ENCODE measurements around the gene IQSEC1.

IQSEC1 gene

DNA sequence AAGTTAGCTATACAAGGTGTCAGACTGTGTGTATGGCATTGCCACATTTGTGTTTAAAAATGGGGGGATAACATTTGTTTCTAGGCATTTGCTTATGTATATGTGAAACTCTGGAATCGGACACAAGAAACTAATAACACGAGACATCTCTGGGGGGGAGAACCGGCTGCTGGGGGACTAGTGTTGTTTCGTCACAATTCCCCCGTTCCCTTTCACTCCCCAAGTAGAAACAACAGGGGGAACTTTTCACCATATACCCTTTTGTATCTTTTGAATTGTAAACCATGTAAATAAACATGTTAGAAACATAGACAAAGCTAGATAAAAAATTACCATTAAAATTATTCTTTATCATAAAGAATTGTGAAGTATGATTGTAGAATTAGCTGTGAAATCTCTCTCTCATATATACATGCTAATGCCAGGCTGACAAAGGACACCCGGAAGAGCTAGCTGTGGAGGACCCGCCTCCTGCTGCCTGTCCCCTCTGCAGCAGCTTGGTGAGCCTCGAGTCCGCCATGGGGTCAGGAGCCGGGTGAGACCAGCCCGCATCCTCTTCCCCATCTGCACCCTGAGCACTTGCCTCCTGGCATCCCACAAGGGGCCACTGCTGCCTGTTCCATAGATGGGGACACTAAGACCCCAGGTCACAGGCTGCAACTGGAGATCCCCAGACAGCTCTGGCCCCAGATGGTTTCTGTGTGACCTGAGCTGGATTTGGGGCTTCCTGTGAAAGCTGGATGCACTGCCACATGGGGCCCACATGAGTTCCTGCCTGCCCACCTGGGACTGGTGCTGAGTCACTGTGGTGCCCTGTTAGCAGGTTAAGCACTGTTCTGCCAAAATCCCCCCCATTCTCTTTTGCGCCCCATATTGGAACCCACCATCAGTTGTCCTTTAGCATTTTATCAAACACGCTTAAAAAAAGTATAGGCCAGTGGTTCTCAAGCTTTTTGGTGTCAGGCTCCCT lies 91.6 kb downstream of the IQSEC1 start:
- DNase-seq: no peak

DNA sequence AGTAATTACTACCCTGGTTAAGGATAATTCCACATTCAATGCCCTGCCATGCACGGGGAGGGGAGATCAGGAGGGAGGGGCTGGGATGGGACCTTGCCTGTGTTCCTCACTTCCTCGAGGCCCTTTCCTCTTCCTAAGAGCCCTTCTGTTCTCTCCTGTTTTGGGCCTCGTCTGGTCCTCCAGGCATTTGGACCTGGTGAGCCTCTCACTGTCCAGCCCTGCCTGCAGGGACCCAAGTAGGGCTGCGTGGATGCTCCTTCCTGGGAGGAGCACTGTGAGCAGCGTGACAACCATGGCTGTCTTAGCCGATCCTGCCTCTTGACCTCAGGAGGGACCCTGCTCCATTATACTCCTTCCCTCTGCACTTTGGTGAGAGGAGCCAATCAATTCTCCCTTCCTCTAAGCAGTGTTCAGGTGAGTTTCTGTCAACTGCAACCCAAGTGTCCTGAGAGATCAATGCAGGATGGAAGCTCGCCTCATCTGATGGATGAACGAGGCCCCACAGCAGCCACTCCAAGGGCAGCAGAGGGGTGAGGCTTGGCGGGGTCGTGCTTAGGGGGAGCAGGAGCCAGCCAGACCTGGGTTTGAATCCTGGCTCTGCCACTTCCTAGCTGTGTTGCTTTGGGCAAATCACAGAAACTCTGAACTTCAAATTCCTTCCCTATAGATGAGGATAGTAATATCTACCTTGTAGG lies 92.5 kb downstream of the IQSEC1 start:
- no peak for DNase-seq

DNA sequence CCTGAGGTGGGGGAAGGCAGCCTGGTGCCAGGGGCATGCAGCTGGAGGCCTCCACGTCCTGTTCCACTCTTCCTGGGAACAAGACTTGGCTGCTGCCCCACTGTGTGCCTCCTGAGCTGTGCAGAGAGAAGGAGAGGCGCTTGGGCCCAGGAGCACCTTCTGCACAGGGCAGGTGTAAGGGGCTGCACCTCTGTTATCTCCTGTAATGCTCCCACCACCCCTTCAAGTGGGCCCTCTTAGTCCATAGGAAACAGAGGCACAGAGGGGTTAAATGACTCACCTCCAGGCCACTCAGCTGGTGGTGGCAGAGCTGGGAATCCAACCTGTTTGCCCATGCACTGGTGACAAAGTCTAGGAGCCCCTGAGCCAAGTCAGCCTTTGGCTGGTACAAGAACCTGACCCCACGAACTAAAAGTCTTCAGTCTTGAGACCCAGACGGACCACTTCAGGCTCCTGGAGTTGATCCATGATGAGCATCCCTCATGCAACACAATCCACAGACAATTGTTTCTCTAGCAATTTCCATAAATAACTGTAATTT lies 93.2 kb downstream of the IQSEC1 start:
- no peak for DNase-seq

DNA sequence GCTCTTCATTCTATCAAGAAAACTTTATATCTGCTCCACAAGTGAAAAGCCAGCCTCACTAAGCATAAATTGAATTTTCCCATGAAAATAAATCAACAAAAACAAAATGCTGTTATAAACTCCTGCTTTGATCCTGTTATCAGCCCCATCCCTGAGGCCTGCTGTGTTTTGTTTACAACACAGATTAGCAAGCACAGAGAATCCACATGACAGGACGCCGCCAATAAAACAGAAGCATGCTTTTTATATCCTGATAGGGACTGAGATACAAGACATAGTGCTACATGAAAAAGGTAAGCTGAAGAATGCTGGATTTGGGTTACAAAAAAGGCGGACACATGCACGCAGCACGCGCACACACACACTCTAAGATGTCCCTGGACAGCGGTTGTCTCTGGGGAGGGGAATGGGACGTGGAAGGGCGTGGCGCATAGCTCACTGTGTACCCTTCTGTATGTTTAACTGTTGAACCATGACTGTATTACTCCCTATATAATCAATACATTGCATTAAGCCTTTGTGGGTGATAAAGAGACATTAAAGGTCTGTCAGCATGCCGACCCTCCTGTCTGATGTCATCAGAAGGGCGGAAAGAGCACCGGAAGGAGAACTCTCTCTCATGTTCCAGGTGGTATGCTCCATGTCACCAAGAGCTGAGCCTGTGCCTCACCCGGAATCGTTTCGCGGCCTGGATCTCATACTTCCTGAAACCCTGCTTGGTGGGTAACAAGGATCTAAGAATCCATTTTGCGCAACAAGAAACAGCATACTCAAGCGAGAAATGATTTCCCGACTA lies 93.9 kb downstream of the IQSEC1 start:
- no peak for DNase-seq

DNA sequence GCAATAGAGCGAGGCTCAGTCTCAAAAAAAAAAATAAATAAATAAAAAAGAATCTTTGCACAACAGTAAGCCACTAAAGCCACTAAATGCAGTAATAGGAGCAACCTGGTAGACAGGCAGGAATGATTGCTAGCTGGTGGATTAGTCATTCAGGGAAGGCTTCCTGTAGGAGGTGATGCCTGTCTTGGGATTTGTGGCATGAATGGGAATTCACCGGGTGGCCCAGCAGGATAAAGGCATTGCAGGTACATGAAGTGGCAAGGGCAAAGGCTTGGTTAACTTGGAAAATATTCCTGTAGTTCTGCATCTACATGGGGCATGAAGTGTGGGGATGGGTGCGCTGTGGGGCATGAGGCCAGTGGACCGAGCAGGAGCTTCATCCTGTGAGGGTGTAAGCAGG lies 94.5 kb downstream of the IQSEC1 start:
- no peak for DNase-seq

DNA sequence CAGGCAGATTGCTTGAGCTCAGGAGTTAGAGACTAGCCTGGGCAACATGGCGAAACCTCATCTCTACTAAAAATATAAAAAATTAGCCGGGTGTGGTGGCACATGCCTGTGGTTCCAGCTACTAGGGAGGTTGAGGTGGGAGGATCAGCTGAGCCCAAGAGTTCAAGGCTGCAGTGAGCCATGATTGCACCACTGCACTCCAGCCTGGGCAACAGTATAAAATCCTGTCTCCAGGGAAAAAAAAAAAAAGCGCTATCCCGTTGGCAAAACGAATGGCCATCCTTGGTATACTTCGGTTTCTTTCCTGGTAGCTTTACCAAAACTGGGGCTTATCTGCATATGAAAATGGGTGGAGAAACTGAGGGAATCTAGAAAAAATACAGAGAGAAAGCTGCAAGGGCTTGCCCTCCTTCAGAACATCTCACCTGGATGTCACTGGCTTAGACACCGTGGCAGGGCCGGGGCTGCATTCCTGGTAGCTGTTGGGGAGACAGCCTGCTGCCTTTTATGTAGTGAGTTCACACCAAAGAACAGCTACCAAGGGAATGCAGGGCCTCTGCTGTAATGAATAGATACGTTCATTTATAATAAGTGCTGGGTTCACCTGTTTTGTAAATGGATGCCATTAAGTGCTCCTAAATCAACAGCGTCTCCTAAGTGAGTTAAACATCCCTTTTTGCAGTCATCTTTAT lies 96.0 kb downstream of the IQSEC1 start:
- no peak for DNase-seq

DNA sequence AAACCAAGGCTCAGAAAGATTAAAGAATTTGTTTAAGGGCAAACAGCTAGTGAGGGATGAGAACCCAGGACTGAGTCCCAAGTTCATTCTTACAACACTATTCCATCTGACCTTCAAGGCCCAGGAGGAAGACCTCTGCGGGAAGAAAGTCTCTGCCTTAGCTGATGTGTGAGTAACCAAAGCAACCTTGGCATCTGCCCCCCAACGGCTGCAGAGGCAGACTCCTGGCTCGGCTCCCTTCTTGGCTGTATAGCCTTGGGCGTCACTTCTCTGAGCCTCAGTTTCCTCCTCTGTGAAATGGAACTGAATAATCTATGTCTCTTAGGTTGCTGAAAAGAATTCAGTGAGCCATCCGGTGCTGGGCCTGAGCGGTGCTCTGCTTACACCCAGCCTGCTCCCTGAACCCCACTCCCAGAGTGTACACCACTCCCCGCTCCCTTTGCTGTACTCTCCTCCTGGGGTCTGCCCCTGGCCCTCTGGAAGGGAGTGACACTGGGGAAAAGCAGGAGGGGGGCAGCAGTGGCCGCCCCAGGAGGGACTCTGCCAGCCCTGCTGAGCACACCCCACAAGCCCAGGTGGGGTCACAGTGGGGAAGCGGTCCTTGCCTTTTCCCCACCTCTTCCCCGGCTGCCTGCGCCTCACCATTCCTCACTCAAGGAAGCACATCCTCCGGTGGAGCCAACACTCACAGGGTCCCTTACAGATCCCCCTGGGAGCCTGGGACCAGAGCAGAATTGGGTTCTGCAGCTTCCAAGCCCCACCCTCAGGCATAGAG lies 97.3 kb downstream of the IQSEC1 start:
- DNase-seq: no peak

DNA sequence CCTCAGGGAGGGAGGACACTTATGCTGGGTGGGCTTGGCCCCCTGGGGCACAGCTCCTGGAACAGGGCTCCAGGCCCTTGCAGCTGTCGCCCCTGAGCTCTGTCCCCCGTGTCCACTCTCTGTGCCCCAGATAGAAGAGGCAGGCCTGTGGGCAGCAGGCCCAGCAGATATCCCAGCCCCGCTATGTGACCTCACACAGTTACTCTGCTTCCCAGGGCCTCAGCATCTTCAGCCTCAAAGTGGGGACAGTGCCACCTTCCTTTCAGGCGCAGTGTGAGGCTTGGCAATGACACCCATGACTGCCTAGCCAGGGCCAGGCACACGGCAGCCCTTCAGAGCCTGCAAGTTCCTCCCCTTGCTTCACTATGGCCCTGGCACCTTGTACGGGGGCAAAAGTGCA lies 98.4 kb downstream of the IQSEC1 start:
- no peak for DNase-seq

DNA sequence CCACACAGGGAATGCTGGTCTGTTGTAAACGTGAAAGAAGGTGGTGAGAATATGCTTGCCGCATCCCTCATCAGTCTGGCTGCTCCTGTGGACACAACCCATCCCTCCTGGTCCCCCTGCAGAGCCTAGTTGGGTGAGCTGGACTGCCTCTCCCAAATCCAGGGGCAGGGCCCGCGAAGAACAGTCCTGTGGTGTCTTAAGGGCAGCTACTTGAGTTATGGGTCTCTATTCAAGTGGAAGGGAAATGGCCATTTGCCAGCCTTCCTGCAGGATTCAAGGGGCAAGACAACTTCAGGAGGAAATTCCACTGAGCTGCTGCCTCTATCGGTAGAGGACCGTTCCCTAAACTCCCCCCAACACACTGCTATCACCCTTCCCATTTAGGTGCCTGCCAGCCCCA lies 98.9 kb downstream of the IQSEC1 start:
- DNase-seq: no peak

DNA sequence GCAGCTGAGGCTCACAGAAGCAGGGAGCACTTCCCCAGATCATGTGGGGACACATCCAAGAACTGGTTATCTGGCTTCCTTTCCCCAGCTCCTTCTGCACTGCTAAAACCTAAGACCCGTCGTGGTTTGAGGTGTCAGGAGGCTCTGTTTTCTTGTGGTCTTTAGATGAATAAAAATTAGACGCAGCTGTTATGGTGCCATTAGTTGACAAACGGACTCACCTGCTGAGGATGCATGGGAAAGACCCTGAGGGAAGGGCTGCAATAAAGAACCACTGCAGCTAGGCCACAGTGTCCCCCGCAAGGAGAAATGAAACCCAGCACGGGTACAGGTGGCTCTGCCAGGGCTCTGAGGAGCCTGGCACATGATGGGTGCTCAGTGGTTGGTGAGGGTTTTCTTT lies 99.4 kb downstream of the IQSEC1 start:
- no peak for DNase-seq

DNA sequence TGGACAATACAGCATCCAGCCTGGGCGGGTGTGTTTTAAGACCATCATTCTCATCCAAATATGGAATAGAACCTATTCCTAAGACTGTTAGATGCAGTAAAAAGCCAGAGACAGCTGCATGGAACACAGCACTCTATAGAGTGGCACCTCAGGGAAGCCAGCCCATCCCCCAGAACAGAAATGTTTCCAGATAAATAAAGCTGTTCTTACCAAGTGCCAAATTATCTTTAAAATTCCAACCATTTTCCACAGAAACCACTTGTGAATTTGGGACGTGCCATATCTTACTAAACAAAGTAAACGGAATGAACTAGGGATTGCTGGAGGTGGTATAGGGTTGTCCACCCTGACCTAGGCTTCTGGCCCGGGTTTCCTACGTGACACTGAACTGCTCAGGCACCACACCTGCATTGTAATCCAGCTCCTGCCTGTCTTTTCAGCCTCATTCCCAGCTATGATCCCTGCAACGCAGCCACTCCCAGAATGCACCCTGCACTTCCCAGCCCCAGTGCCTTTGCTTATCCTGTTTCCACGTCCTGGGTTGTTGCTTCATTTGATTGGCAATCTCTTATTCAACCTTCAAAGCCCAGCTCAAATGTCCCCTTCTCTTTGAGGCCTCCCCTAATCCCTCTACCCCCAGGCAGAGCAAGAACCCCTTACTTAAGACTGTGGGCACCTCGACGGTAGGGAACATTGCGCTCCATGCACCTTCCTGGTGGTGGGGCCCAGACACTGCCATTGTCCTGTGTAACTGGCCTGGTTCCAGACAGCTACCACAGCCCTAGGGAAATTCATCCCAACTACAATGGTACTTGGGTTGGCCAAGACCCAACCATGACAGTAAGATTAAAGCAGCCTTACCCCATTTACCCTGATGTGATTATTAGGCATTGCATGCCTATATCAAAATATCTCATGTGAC lies 100.2 kb downstream of the IQSEC1 start:
- DNase-seq: no peak

DNA sequence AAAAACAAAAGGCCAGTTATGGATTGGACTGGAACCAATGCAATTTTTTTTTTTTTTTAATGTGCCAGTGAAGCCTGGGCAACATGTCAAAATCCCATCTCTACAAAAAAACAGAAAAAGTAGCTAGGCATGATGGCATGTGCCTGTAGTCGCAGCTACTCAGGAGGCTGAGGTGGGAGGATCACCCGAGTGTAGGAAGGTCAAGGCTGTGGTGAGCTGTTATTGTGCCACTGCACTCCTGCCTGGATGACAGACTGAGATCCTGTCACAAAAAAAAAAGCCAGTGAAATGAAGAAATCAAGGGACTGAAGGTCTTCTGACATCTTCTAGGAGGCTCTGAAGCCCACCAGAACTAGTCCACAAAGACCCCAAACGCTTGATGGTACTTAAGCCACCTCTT lies 101.2 kb downstream of the IQSEC1 start:
- DNase-seq: no peak

DNA sequence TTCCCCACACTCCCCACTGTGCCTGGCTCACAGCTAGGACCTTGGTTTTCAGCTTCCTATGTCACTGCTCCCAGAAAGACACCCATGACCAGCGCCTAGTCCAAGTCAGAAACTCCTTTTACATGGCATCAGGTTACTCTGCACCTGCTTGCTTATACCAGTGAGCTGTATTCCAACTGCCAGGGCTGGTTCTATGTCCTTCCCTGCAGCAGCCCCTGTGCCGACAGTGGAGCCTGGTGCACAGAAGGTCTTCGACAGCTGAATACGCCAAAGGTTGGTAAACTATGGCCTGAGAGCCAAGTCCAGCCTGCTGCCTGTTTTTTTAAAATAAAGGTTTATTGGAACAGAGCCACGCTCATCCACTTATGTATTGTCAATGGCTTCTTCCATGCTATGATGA lies 102.5 kb downstream of the IQSEC1 start:
- DNase-seq: no peak

DNA sequence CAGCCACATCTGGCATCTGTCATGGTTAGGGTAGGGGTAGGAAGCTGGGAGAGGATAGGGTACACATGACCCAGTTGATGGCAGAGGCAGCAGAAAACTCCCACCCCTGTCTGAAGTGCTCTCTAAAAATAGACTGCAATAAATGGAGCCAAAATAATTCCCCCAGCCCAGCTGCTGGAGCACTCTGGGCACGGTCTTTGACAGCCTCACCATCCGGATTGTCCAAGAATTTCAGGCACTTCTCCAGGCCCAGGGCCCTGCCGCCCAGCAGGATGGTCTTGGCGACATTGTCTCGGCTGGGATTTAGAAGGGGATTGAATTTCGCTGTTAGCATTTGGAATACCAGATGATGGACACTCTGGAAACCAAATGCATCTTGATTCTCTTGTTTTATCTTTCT lies 103.7 kb downstream of the IQSEC1 start:
- no peak for DNase-seq

DNA sequence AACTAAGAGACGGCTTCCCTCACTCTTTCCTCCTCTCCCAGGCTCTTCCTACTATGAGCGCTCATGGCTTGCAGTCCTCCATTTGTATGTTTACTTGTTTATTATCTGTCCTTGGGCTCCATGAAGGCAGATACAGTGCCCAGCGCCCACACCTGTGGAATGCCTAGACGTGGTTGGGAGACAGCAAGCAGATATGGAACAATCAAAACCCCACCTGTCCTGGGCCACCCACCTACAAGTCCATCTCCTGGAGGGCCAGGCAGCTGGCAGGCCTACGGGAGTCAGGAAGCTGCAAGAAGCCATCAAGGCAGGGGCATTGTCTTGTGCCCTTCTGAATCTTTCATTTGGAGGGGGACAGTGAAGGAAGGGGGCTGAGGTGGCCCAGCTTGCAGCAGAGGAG lies 104.7 kb downstream of the IQSEC1 start:
- no peak for DNase-seq

DNA sequence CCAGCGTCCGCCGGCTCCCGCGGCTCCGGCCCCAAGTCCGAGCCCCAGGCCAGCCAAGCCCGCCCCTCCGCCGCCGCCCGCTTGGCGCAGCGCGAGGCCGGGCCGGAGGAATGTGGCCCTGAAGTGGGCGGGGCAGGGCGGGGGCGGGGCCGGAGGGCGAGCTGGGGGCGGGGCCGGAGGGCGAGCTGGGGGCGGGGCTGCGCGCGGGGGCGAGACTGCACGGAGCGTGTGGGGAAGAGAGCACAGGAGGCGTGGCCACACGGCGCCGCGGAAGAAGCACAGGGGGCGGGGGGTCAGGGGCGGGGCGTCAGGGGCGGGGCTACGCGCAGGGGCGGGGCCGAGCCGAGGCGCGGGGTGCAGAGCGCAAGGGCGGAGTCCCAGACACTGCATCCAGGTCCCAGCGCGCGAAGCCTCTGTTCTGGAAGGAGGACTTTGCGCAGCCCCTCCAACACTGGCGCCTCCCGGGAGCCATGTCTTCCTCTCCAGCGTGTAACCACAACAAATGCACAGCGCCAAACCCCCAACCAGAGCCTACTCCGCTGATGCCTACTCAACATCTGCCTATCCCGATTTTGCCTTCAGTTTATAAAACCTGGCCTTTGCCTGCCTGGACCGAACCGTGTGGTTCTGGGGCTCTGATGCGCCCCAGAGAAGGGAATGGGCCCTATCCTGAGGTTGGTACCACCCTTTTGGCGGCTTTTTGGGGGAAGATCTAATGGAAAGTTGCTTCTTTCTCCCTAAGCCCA lies 105.5 kb downstream of the IQSEC1 start:
- peak; percentile 87 for DNase-seq

DNA sequence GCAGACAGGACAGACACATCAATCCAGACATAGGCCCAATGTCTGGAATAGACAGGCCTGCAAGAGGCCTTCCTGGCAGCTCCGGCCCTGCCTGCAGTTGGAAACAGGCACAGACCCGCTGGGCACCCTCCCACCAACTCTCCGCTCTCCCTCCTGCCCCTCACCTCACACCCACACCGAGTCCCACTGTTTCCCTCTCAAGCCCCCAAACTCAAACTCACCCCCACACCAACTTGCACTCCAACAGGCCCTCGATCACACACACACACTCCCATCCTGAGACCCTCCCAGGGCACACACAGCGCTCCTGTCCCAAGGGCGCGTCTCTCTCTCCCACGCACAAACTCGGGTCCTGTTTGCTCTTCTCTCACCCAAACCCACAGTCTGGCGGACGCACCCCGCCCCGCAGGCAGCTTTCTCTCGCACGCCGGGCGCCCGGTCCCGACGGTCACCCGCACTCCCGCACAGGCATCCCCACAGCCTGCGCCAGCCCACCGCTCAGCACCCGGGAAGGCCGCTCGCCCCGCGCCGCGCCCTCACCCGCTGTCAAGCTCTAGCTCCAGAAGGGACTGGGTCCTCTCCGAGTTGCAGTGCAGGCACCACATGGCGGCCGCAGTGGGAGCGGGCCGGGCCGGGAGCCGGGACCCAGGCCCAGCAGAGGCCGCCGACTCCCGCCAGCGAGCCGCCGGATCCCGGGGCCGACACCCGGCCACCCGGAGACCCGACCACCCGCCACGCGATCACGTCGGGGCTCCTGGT lies 106.2 kb downstream of the IQSEC1 start:
- no peak for DNase-seq

DNA sequence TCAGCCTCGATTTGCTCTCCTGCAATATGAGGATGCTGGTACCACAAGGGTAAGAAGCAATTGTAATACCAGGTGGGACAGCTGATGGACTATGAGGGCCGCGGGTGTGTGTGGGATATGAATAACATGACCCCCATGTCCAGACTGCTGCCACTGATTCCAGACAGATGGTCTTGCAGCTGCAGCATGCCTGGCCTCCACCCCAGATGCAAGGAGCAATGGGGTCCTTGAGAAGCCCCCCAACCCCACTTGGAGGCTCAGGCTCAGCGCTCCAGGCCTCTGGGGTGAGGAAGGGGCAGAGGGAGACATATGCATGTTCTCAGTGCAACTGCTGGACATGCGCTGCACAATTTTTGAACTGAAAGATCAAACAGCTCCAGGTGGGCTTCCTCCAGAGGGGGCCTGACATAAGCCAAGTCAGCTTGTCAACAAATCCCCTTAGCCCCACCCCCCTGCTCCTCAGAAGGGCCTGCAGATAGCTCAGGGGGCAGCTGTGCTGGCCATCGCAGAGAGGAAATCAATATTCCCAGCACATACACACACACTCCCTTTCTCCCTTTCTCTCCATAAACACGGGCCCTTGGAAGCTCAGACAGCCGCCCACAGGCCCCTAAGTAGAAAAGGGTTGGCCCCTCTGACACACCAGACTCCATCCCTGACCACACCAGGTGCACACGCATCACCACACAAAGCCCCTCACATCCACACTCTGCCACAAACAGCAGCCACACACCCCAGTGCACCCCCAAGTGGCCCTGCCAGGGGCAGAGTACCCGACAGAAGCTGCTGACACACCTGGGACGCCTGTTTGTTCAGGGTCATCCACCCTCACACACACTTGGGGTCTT lies 107.0 kb downstream of the IQSEC1 start:
- no peak for DNase-seq

Measured in effector CD8-positive, alpha-beta T cell (primary cell).